HFFc6 (cell line): ENCODE data around the gene PTRH1. TPM values are rescaled to one million over a fixed set of nuclear protein-coding genes. Genes with fewer than 3 reads are reported as not detected.

Source experiments
- DNase-seq: peaks from one replicate; pipeline ENCODE4 v3.0.0-alpha.2; 2018
- H3K27ac Mint-ChIP-seq: 2 replicates; pipeline ENCODE4 v1.8.0; 2020; ENCODE audit warnings: mild to moderate bottlenecking, mixed read lengths
- H3K27me3 Mint-ChIP-seq: 2 replicates; pipeline ENCODE4 v1.8.0; 2021; ENCODE audit warnings: mild to moderate bottlenecking, moderate library complexity, mixed read lengths; ENCODE audit not compliant: insufficient read depth
- H3K36me3 Mint-ChIP-seq: 2 replicates; pipeline ENCODE4 v1.8.0; 2021; ENCODE audit warnings: low read depth, mixed read lengths
- H3K4me1 Mint-ChIP-seq: 2 replicates; pipeline ENCODE4 v1.8.0; 2020; ENCODE audit warnings: low read depth, mixed read lengths
- H3K4me3 Mint-ChIP-seq: 2 replicates; pipeline ENCODE4 v1.8.0; 2020; ENCODE audit warnings: mild to moderate bottlenecking, moderate library complexity, mixed read lengths
- H3K9me3 Mint-ChIP-seq: 2 replicates; pipeline ENCODE4 v1.8.0; 2020; ENCODE audit warnings: mild to moderate bottlenecking, mixed read lengths
- CTCF ChIP-seq: fragments of 200-600 bp; sonication (generic); IDR thresholded peaks from 2 replicates; pipeline ENCODE4 v1.5.0; 2021; ENCODE audit warnings: antibody characterized with exemption, mild to moderate bottlenecking
- total RNA-seq, 6 experiments: library from RNA; stranded (reverse); fragmentation: NEBNext Ultra II Directional; extraction: Animal tissue kit (Norgen Biotek cat#: 25700); gene quantifications; 2 replicates in 1 of 6; 3 replicates in 5 of 6; pipeline ENCODE4 v1.2.3, GENCODE V29; 2021

Gene PTRH1
- total RNA-seq, 6 experiments from 2014 or later, result 21.0 to 22.1 (median 21.5) TPM

GRCh38 chr9:127721391-127721821 is 5.9 kb upstream of the PTRH1 start:
- TF ChIP-seq CTCF, result no peak
- no peak for DNase-seq
- Mint-ChIP-seq H3K4me1 (peaks cover 23% of the 10 kb centered on the region), H3K36me3 (no peaks in the 10 kb centered on the region), H3K9me3 (no peaks in the 10 kb centered on the region), H3K4me3 (no peak overlapping the region), H3K27me3 (no peaks in the 10 kb centered on the region; the same call in 1 of the 2 replicates), H3K27ac (no peak overlapping the region)

- Mint-ChIP-seq H3K4me1 (peaks cover 28% of the 10 kb centered on the region), H3K4me3 (no peak overlapping the region), H3K27ac (peak overlapping the region; percentile 45; the same call in 1 of the 2 replicates), H3K9me3 (no peaks in the 10 kb centered on the region), H3K36me3 (no peaks in the 10 kb centered on the region), H3K27me3 (no peaks in the 10 kb centered on the region; the same call in 1 of the 2 replicates)
- no peak for DNase-seq
- TF ChIP-seq CTCF, result no peak
Measured at GRCh38 chr9:127720865-127721227, 5.4 kb upstream of the PTRH1 start.

GRCh38 chr9:127720031-127720864 is 4.8 kb upstream of the PTRH1 start:
- DNase-seq, result no peak
- no peak for TF ChIP-seq CTCF
- no peaks in the 10 kb centered on the region for H3K9me3 Mint-ChIP-seq
- H3K27ac Mint-ChIP-seq, result no peak overlapping the region
- H3K4me1 Mint-ChIP-seq, result peaks cover 30% of the 10 kb centered on the region
- H3K4me3 Mint-ChIP-seq, result no peak overlapping the region
- H3K36me3 Mint-ChIP-seq, result no peaks in the 10 kb centered on the region
- H3K27me3 Mint-ChIP-seq, result peaks cover 3% of the 10 kb centered on the region; the same call in 1 of the 2 replicates

DNA sequence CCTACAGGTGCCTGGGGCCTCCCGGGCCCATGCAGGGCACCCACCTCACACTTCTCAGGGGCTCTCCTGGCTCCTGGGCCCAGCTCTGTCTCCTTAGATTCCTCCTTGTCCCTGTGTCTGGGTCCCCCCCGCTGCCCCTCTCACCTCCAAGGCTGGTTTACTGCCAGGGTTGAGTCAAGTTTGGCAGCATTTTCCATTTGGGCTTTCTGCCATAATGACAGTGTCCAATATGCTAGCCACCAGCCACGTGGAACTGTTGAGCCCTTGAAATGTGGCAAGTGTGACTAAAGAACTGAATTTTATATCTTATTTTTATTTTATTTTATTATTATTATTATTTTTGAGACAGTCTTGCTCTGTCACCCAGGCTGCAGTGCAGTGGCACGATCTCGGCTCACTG is 2.3 kb upstream of the PTRH1 start:
- peaks cover 3% of the 10 kb centered on the region; the same call in 1 of the 2 replicates for H3K27me3 Mint-ChIP-seq
- H3K4me3 Mint-ChIP-seq, result no peak overlapping the region
- H3K9me3 Mint-ChIP-seq, result no peaks in the 10 kb centered on the region
- H3K36me3 Mint-ChIP-seq, result no peaks in the 10 kb centered on the region
- TF ChIP-seq CTCF, result no peak
- H3K27ac Mint-ChIP-seq, result no peak overlapping the region
- no peak for DNase-seq
- peaks cover 25% of the 10 kb centered on the region for H3K4me1 Mint-ChIP-seq

DNA sequence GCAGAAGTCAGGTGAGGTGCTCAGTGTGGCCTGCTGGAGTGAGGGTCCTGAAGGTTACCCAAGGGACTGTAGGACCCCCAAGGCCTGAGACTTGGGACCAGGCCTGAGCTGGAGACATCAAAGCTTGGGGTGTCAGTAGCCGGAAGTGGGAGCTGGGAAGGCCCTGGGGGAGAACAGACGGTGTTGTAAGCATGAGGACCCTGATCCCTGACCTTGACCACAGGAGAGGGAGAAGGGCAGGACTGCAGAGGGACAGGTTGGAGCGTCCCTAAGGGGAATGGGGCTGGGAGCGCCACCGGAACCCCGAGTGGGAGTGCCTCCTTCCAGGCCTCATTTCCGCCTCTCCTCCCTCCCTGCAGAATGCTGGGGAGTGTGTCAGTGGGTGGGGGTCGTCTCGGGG is 949 bp upstream of the PTRH1 start:
- peak overlapping the region; percentile 98 for H3K4me3 Mint-ChIP-seq
- H3K27me3 Mint-ChIP-seq, result 0 out of 2 replicates have a peak, but pooled peaks cover 3% of the 10 kb centered on the region
- no peaks in the 10 kb centered on the region for H3K9me3 Mint-ChIP-seq
- peaks cover 23% of the 10 kb centered on the region for H3K4me1 Mint-ChIP-seq
- no peak for TF ChIP-seq CTCF
- no peaks in the 10 kb centered on the region for H3K36me3 Mint-ChIP-seq
- no peak for DNase-seq
- peak overlapping the region; percentile 97 for H3K27ac Mint-ChIP-seq
